ENCODE results near the gene BDH1. TPM values are rescaled to one million over a fixed set of nuclear protein-coding genes. Genes with fewer than 3 reads are reported as not detected.

BDH1 gene
- total and polyA plus RNA-seq, 2 of the 13 experiments (the other 11 are each of a cell fraction or from before 2014, with no cell fraction given), result 21.2 to 71.9 TPM

DNA sequence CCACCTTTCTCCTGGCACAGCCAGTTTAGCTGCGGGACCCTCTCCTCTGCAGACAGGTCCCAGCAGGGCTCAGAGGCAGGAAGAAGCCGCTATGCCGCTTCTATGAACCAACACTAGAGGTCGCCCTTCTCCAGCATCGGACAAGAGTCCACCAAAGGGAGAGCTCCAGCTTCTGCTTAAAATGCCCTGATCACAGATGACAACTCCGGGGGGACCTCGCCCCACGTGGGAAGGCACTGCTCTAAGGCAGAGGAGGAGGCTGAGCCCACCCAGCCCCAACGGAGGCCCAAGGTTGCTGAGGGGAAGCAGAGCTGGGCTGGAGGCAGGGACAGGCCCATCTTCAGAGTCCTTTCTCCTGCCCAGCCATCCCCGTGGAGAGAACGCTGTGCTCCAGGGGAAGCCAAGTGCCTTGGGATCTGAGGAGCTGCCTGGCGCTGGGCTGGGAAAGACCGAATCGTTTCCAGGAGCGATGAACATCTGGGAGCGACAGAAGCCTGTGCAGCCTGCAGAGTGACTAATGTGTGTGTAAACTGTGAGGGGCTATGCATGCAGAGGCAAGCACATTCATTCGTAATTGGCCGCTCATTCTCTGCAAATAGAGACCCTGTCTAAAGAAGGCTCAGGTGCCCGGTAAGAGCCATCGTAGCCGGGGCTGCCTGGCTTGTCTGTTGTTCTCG lies 43.5 kb upstream of the BDH1 start (continued):
- TF ChIP-seq, protein P1, sequence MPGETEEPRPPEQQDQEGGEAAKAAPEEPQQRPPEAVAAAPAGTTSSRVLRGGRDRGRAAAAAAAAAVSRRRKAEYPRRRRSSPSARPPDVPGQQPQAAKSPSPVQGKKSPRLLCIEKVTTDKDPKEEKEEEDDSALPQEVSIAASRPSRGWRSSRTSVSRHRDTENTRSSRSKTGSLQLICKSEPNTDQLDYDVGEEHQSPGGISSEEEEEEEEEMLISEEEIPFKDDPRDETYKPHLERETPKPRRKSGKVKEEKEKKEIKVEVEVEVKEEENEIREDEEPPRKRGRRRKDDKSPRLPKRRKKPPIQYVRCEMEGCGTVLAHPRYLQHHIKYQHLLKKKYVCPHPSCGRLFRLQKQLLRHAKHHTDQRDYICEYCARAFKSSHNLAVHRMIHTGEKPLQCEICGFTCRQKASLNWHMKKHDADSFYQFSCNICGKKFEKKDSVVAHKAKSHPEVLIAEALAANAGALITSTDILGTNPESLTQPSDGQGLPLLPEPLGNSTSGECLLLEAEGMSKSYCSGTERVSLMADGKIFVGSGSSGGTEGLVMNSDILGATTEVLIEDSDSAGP (CRISPR knock-in tag; IDR thresholded peaks at IDR 0.05; ENCODE audit: borderline replicate concordance), result peak; percentile 56
- TF ChIP-seq POLR2G (IDR thresholded peaks at IDR 0.05; ENCODE audit: low read depth, low read length) (peak; percentile 59; the same call in 1 of the 2 replicates), CEBPG (CRISPR knock-in tag; IDR thresholded peaks at IDR 0.05) (0 out of 2 replicates have a peak, but pooled peaks have one; percentile 9), POLR2AphosphoS2 (IDR thresholded peaks at IDR 0.05; ENCODE audit: low read depth, low read length) (no peak), ZNF10 (CRISPR knock-in tag; IDR thresholded peaks at IDR 0.05; ENCODE audit: borderline replicate concordance, low read depth) (no peak), NRL (CRISPR knock-in tag; IDR thresholded peaks at IDR 0.05; ENCODE audit: borderline replicate concordance) (peak; percentile 39; the same call in 1 of the 2 replicates), ZFP82 (CRISPR knock-in tag; IDR thresholded peaks at IDR 0.05; ENCODE audit: borderline replicate concordance) (no peak), SOX6 (IDR thresholded peaks at IDR 0.05) (no peak), SOX6 (CRISPR knock-in tag; IDR thresholded peaks at IDR 0.05) (no peak), ZNF839 (CRISPR knock-in tag; IDR thresholded peaks at IDR 0.05; ENCODE audit: borderline replicate concordance) (peak; percentile 85; the same call in 1 of the 2 replicates), LCORL (IDR thresholded peaks at IDR 0.05) (no peak), LCORL (CRISPR knock-in tag; IDR thresholded peaks at IDR 0.05) (peak; percentile 61; the same call in 1 of the 2 replicates), KDM2A (CRISPR knock-in tag; IDR thresholded peaks at IDR 0.05; ENCODE audit: borderline replicate concordance, low read depth) (peak; percentile 83)
- TF ChIP-seq, protein P2, sequence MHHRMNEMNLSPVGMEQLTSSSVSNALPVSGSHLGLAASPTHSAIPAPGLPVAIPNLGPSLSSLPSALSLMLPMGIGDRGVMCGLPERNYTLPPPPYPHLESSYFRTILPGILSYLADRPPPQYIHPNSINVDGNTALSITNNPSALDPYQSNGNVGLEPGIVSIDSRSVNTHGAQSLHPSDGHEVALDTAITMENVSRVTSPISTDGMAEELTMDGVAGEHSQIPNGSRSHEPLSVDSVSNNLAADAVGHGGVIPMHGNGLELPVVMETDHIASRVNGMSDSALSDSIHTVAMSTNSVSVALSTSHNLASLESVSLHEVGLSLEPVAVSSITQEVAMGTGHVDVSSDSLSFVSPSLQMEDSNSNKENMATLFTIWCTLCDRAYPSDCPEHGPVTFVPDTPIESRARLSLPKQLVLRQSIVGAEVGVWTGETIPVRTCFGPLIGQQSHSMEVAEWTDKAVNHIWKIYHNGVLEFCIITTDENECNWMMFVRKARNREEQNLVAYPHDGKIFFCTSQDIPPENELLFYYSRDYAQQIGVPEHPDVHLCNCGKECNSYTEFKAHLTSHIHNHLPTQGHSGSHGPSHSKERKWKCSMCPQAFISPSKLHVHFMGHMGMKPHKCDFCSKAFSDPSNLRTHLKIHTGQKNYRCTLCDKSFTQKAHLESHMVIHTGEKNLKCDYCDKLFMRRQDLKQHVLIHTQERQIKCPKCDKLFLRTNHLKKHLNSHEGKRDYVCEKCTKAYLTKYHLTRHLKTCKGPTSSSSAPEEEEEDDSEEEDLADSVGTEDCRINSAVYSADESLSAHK (CRISPR knock-in tag; IDR thresholded peaks at IDR 0.05; ENCODE audit: borderline replicate concordance), result no peak
- TF ChIP-seq, protein P3, sequence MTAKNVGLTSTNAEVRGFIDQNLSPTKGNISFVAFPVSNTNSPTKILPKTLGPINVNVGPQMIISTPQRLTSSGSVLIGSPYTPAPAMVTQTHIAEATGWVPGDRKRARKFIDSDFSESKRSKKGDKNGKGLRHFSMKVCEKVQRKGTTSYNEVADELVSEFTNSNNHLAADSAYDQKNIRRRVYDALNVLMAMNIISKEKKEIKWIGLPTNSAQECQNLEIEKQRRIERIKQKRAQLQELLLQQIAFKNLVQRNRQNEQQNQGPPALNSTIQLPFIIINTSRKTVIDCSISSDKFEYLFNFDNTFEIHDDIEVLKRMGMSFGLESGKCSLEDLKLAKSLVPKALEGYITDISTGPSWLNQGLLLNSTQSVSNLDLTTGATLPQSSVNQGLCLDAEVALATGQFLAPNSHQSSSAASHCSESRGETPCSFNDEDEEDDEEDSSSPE (CRISPR knock-in tag; IDR thresholded peaks at IDR 0.05), result no peak
- TF ChIP-seq, protein P4, sequence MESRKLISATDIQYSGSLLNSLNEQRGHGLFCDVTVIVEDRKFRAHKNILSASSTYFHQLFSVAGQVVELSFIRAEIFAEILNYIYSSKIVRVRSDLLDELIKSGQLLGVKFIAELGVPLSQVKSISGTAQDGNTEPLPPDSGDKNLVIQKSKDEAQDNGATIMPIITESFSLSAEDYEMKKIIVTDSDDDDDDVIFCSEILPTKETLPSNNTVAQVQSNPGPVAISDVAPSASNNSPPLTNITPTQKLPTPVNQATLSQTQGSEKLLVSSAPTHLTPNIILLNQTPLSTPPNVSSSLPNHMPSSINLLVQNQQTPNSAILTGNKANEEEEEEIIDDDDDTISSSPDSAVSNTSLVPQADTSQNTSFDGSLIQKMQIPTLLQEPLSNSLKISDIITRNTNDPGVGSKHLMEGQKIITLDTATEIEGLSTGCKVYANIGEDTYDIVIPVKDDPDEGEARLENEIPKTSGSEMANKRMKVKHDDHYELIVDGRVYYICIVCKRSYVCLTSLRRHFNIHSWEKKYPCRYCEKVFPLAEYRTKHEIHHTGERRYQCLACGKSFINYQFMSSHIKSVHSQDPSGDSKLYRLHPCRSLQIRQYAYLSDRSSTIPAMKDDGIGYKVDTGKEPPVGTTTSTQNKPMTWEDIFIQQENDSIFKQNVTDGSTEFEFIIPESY (CRISPR knock-in tag; IDR thresholded peaks at IDR 0.05), result 0 out of 2 replicates have a peak, but pooled peaks have one; percentile 48
- TF ChIP-seq, protein P5, sequence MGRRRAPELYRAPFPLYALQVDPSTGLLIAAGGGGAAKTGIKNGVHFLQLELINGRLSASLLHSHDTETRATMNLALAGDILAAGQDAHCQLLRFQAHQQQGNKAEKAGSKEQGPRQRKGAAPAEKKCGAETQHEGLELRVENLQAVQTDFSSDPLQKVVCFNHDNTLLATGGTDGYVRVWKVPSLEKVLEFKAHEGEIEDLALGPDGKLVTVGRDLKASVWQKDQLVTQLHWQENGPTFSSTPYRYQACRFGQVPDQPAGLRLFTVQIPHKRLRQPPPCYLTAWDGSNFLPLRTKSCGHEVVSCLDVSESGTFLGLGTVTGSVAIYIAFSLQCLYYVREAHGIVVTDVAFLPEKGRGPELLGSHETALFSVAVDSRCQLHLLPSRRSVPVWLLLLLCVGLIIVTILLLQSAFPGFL (CRISPR knock-in tag; IDR thresholded peaks at IDR 0.05), result no peak
